HG02938 (cell line): Measurements from ENCODE around the gene LAMTOR2.

Experiments used
- ATAC-seq: cut with Tn5 transposase; IDR thresholded peaks from one replicate; pipeline ENCODE4 v1.9.1; 2021; ENCODE audit warnings: mild to moderate bottlenecking, moderate library complexity; ENCODE audit not compliant: unreplicated experiment

LAMTOR2 gene

DNA sequence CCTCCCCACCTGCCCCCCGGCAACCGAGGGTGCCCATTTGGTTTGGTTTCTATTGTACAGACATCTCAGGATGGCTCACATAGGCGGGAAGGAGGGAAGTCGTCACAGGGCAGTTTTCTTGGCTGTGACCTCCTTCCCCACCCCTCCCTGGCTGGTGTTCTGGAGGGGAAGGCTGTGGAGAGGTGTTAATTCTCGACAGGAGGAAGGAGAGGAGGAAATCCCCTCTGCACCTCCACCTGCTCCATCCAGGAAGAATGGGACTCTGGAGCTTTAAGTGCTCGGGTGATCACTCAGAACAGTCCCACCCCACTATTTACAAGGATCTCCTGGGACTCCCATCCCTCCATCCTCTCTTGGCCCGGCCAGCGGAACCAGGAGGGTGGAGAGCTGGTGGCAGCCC, 20.1 kb downstream of the LAMTOR2 start:
- ATAC-seq, result no peak

DNA sequence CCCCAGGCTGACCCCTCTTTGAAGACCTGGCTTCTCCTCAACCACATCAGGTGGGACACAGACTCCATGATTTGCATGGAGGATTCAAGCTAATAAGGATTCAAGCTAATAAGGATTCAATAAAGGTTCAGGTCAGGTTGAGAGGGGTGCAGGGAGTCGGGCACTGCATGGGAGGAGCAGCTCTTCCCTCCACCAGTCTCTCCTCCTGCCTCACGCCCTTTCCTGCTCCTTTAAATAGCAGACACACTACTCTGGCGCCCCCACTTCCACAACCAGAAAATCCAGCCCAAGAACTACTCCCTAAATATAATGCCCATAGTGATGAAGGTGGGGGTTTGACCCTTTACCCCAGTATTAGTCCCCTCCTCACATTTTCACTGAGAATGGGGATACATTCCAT, 20.6 kb downstream of the LAMTOR2 start:
- no peak for ATAC-seq

DNA sequence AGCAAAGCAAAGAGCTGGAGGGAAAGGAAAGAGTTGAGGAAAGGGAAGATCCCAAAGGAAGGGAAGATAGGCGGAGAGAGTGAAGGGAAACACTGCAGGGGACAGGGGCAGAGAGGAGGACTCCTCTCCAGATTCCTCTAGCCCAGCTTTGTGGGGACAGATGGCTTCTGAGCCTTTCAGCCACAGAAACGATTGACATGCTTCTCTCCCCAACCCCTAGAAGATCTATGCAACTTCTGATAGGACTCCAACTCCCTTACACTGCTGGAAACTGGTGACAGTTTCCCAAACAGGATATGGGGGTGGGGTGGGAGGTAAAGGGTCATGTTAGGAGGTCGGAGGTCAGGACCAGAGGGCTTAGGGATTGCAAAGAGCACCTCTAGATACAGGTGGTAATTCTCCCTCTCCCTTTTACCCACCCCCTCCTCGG, 21.2 kb downstream of the LAMTOR2 start:
- no peak for ATAC-seq

DNA sequence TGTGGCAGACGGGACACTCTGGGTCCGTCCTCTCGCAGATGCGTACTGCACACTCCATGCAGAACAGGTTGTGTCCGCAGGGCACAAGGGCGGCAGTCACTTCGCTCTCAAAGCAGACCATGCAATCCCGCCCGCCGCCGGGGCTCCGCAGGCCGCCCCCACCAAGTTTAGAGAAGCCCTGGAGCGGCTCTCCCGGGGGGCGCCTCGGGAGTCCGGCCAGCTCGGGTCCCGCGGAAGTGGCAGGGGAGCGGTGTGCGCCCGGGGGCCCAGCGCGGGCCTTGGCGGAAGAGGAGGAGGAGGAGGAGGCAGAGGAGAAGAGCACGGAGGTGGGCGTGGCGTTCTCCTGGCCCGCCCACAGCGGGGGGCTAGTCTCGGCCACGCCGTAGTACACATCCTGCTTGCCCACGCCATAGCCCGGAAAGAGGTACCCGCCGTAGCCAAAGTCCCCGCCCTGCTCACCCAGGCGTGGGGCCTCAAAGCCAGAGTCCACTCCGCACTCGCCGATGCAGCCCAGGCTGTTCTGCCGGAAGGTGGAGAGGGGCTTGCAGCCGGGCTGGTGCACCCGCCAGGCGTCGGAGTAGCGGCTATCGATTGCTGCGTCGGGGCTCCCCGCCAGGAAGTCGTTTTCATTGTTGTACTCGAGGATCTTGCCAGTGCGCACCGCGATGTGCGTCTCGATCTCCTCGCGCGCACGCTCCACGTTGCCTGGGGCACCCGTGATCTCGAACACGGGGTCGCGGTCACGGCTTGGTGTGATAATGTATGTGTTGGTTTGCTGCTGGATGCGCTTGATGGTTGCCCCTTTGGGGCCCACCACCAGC, 22.2 kb downstream of the LAMTOR2 start:
- no peak for ATAC-seq

DNA sequence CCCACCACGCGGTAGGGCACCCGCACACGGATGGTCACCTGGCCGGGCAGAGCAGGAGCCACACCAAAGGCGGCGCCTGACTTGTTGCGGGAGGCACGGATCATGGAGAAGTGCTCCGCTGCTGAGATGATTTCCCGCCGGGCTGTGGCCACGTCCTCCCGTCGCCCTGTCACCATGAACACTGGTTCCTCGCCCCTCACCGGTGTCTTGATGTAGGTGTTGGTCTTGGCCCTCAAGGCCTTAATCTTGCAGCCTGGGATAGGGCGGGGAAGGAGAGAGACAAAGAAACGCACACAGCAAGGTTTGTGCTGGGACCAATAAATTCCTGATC, 22.8 kb downstream of the LAMTOR2 start:
- ATAC-seq, result no peak

DNA sequence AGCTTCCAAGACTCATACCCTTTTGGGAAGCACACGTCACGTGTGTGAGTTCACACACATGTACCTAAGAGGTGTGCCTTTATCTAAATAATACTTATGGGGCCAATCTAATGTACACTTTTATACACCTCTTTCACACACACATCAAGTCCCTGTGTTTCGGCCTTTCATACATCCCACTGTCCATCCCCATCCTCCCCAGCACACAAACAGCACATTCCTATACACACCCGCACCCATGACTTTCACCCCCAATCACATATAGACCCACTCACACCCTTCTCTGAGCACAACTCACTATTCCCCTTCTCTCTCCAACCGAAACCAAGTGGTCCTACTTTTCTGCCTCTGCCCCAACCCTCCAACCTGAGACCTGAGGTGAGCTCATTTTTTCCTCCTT, 24.1 kb downstream of the LAMTOR2 start:
- no peak for ATAC-seq

DNA sequence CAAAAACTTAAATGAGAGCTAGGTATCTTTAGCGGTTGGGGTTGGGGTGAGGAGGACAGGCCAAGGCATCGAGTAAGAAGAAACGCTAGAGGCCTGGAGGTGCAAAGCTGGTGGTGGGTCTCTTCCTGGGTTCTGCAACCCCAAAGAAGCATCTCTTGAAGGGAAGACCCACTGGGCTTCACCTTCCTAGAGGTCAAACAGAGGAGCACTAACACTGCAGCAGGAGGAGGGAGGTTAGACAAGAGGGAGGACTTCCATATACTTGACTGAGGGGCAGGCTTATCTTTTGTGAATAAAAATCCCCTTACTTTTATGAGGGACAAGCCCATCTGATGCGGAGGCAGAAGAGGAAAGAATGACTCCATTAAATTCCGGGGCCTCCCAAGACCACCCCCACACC, 25.2 kb downstream of the LAMTOR2 start:
- no peak for ATAC-seq

DNA sequence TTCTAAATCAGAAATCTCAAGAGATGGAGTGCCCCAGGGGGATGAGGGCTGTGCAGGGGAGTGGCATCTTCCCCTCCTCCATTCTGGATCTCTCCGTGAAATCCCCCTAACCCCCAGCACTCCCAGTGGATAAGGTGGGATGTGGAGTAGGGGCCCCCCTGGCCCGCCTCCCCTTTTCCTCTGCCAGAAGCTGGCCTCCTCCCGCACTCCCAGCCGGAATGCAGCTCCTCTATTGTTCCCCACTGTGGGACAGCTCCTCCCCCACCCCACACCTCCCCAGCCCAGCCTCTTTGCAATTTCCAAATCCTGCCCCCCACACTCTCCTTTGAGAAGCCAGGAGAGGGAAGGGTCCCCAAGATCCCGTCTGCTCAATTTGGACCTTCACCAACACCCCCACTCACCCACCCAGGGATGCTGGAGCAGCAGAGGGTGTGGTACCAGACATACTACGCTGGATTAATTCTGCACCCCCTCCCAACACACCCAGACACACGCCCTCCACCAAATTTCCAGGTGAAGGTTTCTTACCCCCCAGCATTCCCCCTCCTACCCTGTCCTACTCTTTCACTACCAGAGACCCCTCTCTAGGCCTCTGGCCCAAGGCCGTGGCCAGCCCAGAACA, 25.8 kb downstream of the LAMTOR2 start:
- no peak for ATAC-seq

DNA sequence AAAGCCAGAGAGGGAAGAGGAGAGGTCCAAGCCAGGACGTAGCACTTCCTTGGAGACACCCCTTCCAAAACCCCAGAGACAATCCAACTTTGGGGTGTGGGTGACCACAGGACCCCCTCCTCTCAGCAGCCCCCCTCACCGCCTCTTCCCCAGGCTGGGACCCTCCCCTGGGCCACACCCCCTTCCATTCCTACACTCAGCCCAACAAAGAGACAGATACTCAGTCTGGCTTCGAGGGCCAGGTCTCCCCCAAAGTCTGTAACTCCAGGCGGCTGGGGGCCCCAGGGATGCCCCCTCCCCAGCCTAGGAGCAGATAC, 26.2 kb downstream of the LAMTOR2 start:
- no peak for ATAC-seq

DNA sequence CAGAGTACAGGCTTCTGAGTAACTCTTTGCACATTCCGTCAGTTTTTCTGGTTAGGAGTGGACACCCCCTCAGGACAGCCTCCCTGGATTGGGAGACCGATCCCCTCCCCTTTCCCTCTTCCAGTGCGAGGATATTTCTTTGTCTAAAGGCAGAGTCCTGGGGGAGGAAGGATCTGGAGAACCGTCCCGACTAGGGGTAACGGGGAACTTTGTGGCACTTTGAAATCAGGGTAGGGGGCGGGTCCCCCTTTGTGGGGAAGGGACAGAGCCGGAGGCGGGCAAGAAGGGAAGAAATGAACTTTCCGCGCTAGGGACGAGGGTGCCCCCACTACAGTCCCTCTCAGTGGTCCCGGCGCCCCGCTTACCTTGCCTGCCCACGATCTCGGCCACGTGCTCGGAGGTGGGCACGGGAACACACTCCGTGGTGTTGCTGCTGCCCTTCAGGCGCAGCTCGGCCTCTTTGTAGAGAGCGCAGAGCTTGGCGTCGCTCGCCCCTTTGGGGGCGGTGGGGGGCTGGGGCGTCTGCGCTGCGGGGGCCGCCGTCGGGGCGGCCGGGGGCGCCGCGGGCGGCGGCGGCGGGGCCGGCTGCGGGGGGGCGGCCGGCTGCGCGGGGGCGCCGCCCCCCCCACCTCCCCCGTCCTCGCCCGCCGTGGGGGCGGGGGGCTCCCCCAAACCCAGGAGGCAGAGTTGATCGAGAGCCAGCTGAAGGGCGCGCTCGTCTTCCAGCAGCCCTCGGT, 26.8 kb downstream of the LAMTOR2 start:
- no peak for ATAC-seq

DNA sequence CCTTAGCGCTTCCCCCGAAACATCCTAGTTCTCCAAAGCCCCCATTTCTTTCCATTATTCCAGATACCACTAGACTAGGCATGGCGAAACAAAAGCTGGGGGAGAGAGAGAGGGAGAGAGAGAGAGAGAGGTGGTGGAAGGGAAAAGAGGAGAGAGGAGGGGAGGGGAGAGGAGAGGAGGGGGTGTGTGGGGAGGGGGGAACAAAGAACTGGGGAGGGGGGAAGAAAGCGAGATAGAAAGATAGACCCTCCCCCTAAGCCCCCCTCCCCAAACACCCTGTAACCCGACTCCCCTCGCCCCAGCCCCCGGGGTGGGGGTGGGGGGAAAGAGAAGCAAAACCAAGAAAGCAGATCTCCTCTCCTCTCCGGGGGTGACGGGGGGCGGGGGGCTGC, 27.3 kb downstream of the LAMTOR2 start:
- ATAC-seq, result no peak

DNA sequence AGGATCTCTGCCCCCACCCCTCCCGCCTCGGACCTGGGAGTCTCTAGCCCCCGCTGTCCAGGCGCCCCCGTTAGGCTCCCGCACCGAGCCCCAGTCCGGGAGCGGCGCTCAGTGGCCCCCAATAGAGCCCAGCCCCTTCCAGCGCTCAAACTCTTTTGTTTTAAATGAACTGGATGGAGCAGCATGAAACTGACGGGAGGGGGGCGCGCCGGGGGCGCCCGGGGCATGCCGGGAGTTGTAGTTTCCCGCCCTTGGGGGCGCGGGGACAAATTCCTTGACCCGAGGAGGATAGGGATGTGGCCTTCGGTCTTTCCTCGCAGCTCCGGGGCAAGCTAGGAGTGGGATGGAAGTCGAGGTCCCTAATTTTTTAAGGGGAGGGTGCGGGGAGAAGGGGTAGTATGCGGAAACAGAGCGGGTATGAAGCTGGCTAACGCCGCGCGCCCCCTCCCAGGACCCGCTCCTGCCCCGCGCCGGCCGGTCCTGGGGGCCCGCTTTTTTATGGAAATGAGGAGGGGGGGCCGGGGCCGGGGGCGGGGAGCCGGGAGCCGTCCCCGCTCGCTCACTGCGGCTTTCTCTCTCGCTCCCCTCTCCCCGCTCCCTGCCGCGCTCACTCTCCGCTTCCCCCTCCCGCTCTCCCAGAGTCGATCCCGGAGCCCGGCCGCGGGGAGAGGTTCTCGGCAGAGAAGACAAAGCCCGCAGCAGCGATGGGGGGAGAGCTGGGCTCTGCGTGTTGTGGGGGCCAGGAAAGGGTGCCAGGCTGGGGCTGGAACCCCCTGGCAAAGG, 27.9 kb downstream of the LAMTOR2 start, which contains the start of gene MEX3A:
MEX3A (minus strand) TSS at position 157 of the 783 bp plus-strand sequence. CDS start 467 bp downstream, outside the sequence.
- no peak for ATAC-seq

DNA sequence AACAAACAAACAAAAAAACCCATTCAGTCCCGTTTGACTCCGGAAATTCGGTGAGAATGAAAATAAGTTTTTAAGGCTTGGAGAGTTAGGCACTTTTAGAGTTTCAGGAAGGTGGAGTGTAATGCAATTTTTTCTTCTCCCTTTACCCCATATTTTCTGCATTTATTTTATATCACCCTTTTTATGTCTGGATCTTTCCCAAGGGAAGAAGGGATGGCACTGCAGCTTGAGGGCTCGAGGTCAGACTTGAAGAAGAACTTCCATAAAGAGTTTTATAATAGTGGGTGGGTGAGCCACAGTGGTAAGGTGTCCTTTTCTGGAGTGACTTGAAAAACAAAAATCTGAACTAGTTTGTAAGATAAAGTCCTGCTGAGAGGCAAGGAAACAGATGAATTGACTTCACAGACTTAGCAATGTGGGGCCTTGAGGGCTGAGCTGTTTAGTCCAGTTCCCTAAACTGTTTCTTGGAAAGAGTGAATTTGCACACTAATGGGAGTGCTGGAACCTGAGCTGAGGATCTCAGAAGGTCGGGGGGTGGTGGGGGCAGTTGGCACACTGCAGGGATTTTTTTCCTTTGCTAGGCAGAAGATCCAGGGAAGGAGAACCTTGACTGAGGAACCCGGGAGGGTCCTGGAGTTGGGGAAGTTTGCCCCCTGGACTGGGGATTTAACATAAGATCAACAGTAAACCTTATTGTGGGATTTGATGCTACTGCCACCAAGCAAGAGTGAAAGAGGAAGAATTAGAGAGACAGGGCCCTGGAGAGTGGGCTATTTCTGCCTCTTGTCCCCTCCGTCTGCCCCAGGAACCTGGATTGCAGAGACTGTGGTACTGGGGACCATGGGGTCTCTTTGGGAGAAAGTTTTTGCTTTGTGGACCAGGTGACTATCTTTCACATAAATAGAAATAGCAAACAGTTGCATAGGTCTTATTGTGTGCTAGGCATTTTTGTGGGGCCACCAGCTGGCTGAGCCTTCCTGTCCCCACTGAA, 29.5 kb downstream of the LAMTOR2 start:
- no peak for ATAC-seq

DNA sequence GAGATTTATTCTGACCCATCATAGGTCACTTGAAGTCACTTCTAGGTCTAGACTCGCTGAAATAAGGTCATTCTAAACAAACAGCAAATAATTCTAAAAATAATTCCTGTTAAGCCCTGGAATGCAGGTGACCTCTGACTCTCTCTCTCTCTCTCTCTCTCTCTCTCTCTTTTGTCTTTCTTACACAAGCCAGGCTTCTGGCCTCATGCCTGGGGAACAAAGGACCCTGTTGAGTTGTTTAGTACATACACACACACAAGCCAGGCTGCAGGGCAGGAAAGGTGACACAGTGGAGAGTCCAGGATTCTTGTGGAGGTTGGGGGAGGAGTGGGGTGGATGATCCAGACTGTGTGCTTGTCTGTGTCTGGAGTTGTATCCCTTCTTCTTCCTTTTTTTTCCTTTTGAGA, 31.7 kb downstream of the LAMTOR2 start:
- ATAC-seq, result no peak

DNA sequence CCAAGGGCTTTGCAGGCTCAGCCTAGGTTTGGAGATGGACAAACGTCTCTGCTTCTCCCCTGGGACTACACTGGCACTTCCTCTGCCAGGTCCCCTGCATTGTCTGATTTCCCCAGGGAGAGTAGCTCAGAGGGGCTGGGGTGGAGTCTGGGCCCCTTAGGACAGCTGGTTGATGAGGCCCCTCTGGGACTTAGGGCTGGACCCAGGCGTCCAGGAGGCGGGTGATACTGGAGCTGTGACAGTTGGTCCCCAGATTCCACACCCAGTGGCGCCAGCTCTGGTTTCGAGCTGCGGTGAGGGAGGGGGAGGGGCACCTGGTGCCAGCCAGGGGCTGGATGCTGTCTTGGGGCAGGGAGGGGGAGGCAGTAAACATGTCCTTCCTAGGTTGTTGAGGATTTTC, 35.1 kb downstream of the LAMTOR2 start:
- ATAC-seq, result no peak

DNA sequence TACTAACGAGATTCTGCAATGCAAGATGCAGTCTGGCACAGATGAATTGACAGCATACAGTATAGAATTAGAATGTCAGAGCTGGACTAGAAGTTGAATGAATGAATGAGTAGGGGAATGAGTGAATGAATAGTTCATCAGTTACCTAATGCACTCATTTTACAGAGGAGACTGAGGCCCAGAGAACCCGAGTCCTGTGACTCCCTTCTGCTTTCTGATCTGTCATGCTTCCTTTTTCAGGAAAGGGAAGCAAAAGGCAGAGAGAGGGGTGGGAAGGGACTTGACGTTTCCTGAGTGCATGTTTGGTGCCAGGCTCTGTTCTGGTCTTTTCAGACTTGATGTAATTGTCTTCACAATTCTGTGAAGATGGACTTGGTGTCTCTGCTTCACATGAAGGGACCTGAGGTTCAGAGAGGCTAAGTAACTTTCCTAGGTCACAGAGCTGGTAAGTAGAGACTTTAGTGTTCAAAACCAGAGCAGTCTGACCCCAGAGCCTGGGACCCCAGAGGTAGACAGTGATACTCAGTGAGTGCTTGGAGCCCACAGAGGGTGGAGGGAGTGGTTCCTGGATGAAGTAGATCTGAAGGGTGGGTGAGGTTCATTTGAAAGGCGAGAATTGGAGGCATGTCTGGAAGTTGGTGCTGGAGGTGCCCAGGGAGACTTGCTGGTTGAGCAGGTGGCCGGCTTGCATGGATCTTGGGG, 35.7 kb downstream of the LAMTOR2 start:
- no peak for ATAC-seq

DNA sequence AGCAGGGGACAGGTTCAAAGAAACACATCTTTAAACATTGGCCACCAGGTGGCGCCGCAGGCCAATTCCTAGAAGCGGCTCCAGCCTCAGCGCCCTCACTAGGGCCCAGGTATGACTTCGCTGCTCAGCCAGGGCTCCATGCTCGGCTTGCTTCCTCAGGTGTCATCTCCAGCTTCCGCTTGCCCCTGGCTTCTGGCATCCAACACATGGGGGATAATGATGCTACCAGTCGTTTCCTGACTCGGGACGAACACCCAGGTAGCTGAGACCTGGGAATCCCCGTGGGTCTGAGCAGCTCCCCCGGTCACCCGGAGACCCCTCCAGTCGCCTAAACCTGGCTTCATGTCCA, 36.2 kb downstream of the LAMTOR2 start:
- no peak for ATAC-seq

DNA sequence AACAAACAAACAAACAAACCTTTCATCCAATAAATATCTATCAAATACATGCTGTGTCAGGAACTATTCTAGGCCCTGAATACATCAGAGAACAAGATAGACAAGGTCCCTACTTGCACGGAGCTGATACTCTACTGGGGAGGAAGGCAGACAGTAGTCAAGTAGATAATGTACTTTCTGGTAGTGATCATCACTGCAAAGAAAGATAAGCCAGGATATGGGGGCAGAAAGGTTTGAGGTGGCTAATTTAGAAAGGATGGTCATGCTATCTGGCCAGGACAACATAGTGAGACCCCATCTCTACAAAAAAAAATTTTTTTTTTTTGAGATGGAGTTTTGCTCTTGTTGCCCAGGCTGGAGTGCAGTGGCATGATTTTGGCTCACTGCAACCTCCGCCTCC, 37.0 kb downstream of the LAMTOR2 start:
- no peak for ATAC-seq

DNA sequence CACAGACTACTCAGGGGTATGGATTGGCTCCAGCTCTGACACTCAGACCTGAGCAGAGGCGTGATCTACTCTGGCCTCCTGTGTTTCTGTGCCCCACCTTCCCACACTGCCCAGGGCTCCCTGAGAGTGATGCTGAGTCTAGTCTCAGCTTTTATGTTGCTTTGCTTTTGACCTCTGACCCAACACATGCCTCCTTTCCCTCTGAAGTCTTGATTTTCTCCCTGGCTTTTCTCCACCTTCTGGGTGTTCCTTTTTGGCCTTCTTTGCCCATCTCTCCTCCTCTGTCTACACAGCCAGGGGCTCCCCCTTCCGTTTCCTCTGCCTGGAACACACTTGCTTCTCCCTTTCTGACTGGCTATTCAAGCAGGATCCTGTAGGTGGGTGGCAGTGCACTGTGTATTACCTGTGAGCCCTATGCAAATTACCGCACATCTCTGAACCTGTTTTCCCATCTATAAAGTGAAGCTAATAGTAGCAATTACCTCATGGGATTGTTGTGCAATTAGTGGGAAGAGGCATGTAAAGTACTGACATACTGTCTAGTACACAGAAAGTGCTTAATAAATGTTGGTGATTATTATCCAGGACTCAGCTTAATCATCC, 41.4 kb downstream of the LAMTOR2 start:
- no peak for ATAC-seq
